Small intestine (tissue), 7 donors: ENCODE data around the gene NPIPB2. TPM values are rescaled to one million over a fixed set of nuclear protein-coding genes. Genes with fewer than 3 reads are reported as not detected.
A peak's percentile ranks its signal among the peaks of the same experiment; 100 is the strongest.
"Not testable (repeated sequence)": the region's sequence is repeated elsewhere in the genome, so short reads cannot be mapped to it uniquely, and the experiment has no call there.

Experiments
- DNase-seq, 2 donors: peaks; one replicate each; pipeline versions ENCODE4 v3.0.0 to v3.0.0-alpha.2; 2013
- FAIRE-seq: peaks from 2 replicates; lab custom pipeline; 2012; peaks lifted over from hg19 to GRCh38; lab: Jason Lieb, UNC
- H3K27ac ChIP-seq, 3 donors: one replicate each; pipeline ENCODE4 v1.5.1; 2013; ENCODE audit warnings: low read length in 2 of 3, mild to moderate bottlenecking in 2 of 3, control low read depth in 1 of 3, inconsistent platforms in 1 of 3, low read depth in 1 of 3, moderate library complexity in 1 of 3
- H3K27me3 ChIP-seq, 3 donors: one replicate each; pipeline ENCODE4 v1.6.1; 2013; ENCODE audit warnings: low read length in 3 of 3, inconsistent platforms in 1 of 3; ENCODE audit not compliant: control insufficient read depth in 3 of 3, insufficient read depth in 3 of 3
- H3K36me3 ChIP-seq, 3 donors: one replicate each; pipeline ENCODE4 v1.6.1; 2013; ENCODE audit warnings: low read length in 3 of 3, inconsistent platforms in 1 of 3, low read depth in 1 of 3, mild to moderate bottlenecking in 1 of 3, moderate library complexity in 1 of 3; ENCODE audit not compliant: control insufficient read depth in 3 of 3, insufficient read depth in 2 of 3
- H3K4me1 ChIP-seq, 3 donors: one replicate each; pipeline ENCODE4 v1.6.1; 2013; ENCODE audit warnings: low read length in 2 of 3, inconsistent platforms in 1 of 3, low read depth in 1 of 3, mild to moderate bottlenecking in 1 of 3, moderate library complexity in 1 of 3; ENCODE audit not compliant: control insufficient read depth in 3 of 3, insufficient read depth in 2 of 3
- H3K4me3 ChIP-seq, 3 donors: one replicate each; pipeline ENCODE4 v1.5.1; 2013; ENCODE audit warnings: low read length in 3 of 3, control low read depth in 1 of 3, inconsistent platforms in 1 of 3, low read depth in 1 of 3, mild to moderate bottlenecking in 1 of 3, moderate library complexity in 1 of 3
- H3K9me3 ChIP-seq, 2 donors: one replicate each; pipeline ENCODE4 v1.6.1; 2013; ENCODE audit warnings: low read depth in 1 of 2, low read length in 1 of 2; ENCODE audit not compliant: control insufficient read depth in 2 of 2, insufficient read depth in 1 of 2
- WGBS, 3 donors: extraction: QIAGEN DNeasy Blood & Tissue Kit; methylation state at CpG; one replicate each; pipeline ENCODE4 v1.1.7; 2013; 5-methylcytosine and 5-hydroxymethylcytosine counted together
- polyA plus RNA-seq, 4 donors: library from polyadenylated mRNA; stranded (reverse) in 3 of 4; unstranded in 1 of 4; fragments of 200-250 nt in 3 of 4; fragments of 120-200 nt in 1 of 4; gene quantifications; one replicate each; pipeline versions ENCODE4 v1.2.1 to v1.2.3, GENCODE V29; 2013
- donor health status: healthy with polysubstance abuse.
- donor health status: control.
- donor health status: control.
- donor health status: Bipolar disorder and iron deficiency.
- donor health status: healthy.

NPIPB2 gene
- polyA plus RNA-seq, 4 donors: 5.1 to 25.3 (median 5.5) TPM; not detected in 1

DNA sequence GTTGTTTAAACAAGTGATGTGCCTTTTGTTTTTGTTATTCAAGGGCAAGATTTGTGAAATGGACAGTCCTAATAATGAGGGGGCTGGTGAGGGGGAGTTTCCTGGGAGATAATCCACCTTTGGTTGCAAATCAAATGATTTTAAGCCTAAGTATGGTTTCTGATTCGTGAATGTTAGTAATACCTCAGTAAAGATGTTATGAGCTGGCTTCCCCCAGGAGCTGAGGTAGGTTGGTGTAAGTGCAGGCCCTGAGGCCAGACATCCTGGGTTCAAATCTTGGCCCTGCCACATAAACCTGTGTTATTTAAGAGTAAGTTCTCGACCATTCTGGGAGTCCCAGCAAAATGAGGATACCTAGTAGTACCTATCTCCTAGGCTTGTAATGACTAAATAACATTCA is 36.2 kb upstream of the NPIPB2 start:
- peak overlapping the region in 1 of 3 donors; percentile 19 for H3K27ac ChIP-seq
- 78 to 83% (median 80%) methylated on average over 2 of the region's 2 CpGs for WGBS, 3 donors

DNA sequence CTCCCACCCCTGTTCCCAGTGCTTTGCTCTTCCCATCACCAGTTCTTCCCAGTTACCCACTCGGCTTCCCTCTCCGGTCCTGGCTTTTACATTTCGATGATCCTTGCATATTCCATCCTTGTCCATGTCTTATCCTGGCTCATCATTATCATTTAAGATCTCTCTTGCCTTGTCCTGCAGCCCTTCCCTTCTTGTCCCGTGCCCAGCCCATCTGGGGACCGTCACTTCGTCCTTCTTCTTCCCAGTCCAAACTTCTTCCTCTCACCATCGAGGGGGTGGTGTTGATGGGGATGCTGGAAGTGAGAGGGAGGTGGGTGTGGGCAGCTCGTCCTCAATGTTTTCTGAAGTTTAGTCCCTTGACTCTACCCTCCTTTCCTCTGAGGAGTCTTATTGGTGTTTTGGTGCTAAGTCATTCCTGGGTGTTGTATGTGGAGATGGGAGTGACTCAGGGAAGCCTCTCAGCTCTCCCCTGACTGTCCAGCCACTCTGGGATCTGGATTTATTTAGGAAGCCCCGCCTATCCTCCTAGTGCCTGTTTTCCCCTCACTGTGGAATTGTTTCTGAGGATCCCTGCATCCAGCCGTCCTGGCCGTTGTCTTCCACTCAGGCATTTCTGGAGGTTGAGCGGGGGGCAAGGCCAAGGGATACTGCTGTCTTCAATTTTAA is 35.7 kb upstream of the NPIPB2 start:
- FAIRE-seq (no peak), DNase-seq (peak in 1 of 2 donors; percentile 8)
- H3K27ac ChIP-seq: peak overlapping the region in 1 of 3 donors; percentile 19
- no peaks in the 10 kb centered on the region for H3K36me3 ChIP-seq
- H3K27me3 ChIP-seq: no peaks in the 10 kb centered on the region
- H3K4me1 ChIP-seq: no peaks in the 10 kb centered on the region
- no peaks in the 10 kb centered on the region for H3K9me3 ChIP-seq
- 31 to 35% (median 32%) methylated on average over 12 of the region's 12 CpGs for WGBS, 3 donors
- H3K4me3 ChIP-seq: peak overlapping the region; percentile 61 to 87 (median 85)

More for the DNA sequence above, 36.2 kb upstream of the NPIPB2 start:
- Histone ChIP-seq H3K36me3 (no peaks in the 10 kb centered on the region), H3K9me3 (no peaks in the 10 kb centered on the region), H3K4me3 (no peak overlapping the region), H3K27me3 (no peaks in the 10 kb centered on the region), H3K4me1 (no peaks in the 10 kb centered on the region)
- no peak for FAIRE-seq
- DNase-seq: no peak

DNA sequence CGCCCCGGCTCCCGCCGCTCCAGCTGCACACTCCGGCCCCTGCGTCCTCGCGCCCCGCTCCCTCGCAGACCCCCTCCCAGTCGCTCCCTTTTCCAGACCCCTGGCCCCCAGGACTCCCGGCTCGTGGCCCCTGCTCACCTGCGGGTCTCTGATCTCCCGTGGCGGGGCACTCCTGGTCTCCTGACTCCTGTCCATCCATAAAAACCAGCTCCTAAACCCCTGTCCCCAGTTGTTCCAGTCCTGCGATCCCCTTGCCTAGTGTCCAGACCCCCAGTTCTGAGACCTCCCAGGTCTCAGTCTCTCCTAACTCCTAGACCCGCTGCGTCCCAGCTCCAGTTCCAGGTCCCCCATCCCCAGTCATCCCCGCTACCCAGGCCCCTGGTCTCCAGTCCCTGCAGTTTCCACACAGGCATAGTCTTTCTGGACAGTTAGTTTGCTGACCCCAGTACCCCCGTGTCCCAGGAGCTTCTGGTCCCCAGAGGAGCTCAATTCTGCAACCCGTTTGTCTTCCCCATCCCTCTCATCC is 35.1 kb upstream of the NPIPB2 start:
- Histone ChIP-seq H3K36me3 (peaks cover 0 to 2% (median 0%) of the 10 kb centered on the region in 3 donors), H3K27ac (peak overlapping the region in 1 of 3 donors; percentile 58), H3K27me3 (no peaks in the 10 kb centered on the region), H3K9me3 (no peaks in the 10 kb centered on the region), H3K4me3 (peak overlapping the region; percentile 61 to 87 (median 85)), H3K4me1 (no peaks in the 10 kb centered on the region)
- 0 to 2% (median 1%) methylated on average over 9 to 22 of the region's 22 CpGs for WGBS, 3 donors
- no peak for DNase-seq
- no peak for FAIRE-seq

DNA sequence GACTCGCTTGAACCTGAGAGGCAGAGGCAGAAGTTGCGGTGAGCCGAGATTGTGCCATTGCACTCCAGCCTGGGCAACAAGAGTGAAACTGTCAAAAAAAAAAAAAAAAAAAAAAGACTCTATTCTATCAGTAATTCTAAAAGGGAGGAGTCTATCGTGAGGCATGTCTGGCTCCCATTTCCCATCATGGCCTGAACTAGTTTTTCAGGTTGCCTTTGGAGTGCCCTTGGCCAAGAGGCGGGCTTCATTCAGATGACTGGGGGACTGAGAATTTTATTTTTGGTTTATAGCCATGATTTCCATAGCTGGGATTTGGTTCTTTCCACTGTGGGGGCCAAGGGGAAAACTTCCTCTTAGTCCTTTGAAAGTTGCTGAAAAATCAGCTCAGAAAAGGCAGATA is 31.2 kb upstream of the NPIPB2 start:
- FAIRE-seq (no peak), DNase-seq (no peak)
- peaks cover 0 to 2% (median 0%) of the 10 kb centered on the region in 3 donors for H3K36me3 ChIP-seq
- H3K27me3 ChIP-seq: no peaks in the 10 kb centered on the region
- 81 to 91% (median 83%) methylated on average over 5 of the region's 5 CpGs for WGBS, 3 donors
- no peaks in the 10 kb centered on the region for H3K4me1 ChIP-seq
- no peak overlapping the region for H3K27ac ChIP-seq
- no peak overlapping the region for H3K4me3 ChIP-seq
- no peaks in the 10 kb centered on the region for H3K9me3 ChIP-seq

DNA sequence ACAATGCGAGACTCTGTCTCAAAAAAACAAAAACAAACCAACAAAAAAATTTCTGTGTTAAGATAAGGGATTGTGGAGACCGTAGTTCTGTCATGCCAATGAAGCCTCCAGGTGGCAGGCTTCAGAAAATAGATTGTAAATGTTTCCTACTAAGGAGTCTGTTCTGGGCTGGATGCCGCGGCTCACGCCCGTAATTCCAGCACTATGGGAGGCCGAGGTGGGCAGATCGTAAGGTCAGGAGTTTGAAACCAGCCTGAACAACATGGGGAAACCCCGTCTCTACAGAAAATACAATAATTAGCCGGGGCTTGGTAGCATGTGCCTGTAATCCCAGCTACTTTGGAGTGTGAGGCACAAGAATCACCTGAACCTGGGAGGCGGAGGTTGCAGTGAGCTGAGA is 30.3 kb upstream of the NPIPB2 start:
- WGBS, 3 donors: 56 to 86% (median 66%) methylated on average over 11 of the region's 11 CpGs
- no peaks in the 10 kb centered on the region for H3K27me3 ChIP-seq
- peak; percentile 4 to 8 for DNase-seq
- no peak overlapping the region for H3K4me3 ChIP-seq
- no peaks in the 10 kb centered on the region for H3K9me3 ChIP-seq
- peaks cover 0 to 2% (median 0%) of the 10 kb centered on the region in 3 donors for H3K36me3 ChIP-seq
- H3K27ac ChIP-seq: no peak overlapping the region
- H3K4me1 ChIP-seq: no peaks in the 10 kb centered on the region
- FAIRE-seq: no peak

DNA sequence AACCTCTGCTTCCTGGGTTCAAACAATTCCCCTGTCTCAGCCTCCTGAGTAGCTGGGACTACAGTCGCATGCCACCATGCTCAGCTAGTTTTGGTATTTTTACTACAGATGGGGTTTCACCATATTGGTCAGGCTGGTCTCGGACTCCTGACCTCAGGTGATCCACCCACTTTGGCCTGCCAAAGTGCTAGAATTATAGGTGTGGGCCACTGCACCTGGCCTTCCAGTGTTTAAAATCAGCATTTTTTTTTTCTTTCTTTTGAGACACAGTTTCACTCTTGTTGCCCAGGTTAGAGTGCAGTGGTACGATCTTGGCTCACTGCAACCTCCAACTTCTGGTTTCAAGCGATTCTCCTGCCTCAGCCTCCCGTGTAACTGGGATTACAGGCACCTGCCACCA is 28.4 kb upstream of the NPIPB2 start:
- not testable (repeated sequence) for H3K27ac ChIP-seq, H3K4me1 ChIP-seq, H3K9me3 ChIP-seq, H3K36me3 ChIP-seq, DNase-seq, FAIRE-seq, H3K27me3 ChIP-seq, H3K4me3 ChIP-seq
- WGBS, 3 donors: 93 to 96% (median 94%) methylated on average over 5 of the region's 5 CpGs

DNA sequence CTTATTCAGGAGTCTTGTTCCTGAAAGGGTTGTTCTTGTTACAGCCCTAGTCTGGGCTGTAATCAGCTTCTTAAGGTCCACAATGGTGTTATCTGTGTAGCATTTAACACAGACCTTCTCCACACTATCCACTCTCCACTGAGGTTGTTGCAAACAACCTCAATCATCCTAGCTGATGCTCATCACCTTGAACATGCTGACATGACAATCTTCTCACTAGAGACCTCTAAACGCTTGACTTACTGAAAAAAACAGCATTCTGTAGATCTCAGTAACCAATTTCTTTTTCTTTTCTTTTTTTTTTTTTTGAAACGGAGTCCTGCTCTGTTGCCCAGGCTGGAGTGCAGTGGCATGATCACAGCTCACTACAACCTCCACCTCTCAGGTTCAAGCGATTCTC is 26.7 kb upstream of the NPIPB2 start:
- WGBS, 3 donors: 88 to 93% (median 93%) methylated on average over 3 of the region's 3 CpGs
- FAIRE-seq: no peak
- no peaks in the 10 kb centered on the region for H3K9me3 ChIP-seq
- H3K36me3 ChIP-seq: peaks cover 0 to 2% (median 0%) of the 10 kb centered on the region in 3 donors
- no peak for DNase-seq
- H3K27me3 ChIP-seq: no peaks in the 10 kb centered on the region
- no peak overlapping the region for H3K4me3 ChIP-seq
- no peak overlapping the region for H3K27ac ChIP-seq
- no peaks in the 10 kb centered on the region for H3K4me1 ChIP-seq

DNA sequence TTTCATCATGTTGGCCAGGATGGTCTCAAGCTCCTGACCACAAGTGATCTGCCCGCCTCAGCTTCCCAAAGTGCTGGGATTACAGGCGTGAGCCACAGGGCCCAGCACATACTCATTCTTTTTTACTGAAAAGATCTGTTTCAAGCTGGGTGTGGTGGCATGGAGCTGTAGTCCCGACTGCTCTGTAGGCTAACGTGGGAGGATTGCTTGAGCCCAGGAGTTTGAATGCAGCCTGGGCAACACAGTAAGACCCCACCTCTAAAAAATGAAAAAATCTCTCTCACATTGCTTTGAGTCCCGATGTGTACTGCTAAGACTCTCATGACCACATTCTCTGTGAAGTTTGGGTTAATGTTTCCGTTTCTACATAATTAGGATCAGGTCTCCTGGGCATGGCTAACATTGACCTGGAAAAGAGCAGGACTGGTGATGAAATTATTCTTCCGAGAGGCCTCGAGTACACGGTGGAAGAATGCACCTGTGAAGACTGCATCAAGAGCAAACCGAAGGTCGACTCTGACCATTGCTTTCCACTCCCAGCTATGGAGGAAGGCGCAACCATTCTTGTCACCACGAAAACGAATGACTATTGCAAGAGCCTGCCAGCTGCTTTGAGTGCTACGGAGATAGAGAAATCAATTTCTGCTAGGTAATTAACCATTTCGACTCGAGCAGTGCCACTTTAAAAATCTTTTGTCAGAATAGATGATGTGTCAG is 25.5 kb upstream of the NPIPB2 start:
- Histone ChIP-seq H3K36me3 (peaks cover 0 to 2% (median 0%) of the 10 kb centered on the region in 3 donors), H3K27ac (no peak overlapping the region), H3K9me3 (no peaks in the 10 kb centered on the region), H3K4me3 (no peak overlapping the region), H3K4me1 (no peaks in the 10 kb centered on the region), H3K27me3 (no peaks in the 10 kb centered on the region)
- WGBS, 3 donors: 77 to 87% (median 78%) methylated on average over 17 of the region's 17 CpGs
- FAIRE-seq: no peak
- DNase-seq: no peak
